Coronary artery (tissue), 2 donors: ENCODE measurements around the gene WDR18.

Experiments used
- DNase-seq: peaks from one replicate; pipeline ENCODE4 v3.0.0-alpha.2; 2017; ENCODE audit warnings: low spot score
- H3K27ac ChIP-seq, 2 donors: fragments of 200-600 bp; sonication (generic); one replicate each; pipeline ENCODE4 v1.5.1; 2016 to 2019
- H3K4me3 ChIP-seq: fragments of 200-600 bp; sonication (generic); 2 replicates; pipeline ENCODE4 v1.5.1; 2016; ENCODE audit warnings: mild to moderate bottlenecking, moderate library complexity
- TF ChIP-seq, protein P1 (sequence below): fragments of 200-600 bp; sonication (generic); IDR thresholded peaks from one replicate; pipeline ENCODE4 v1.5.1; 2019; ENCODE audit warnings: antibody characterized with exemption

The WDR18 gene

DNA sequence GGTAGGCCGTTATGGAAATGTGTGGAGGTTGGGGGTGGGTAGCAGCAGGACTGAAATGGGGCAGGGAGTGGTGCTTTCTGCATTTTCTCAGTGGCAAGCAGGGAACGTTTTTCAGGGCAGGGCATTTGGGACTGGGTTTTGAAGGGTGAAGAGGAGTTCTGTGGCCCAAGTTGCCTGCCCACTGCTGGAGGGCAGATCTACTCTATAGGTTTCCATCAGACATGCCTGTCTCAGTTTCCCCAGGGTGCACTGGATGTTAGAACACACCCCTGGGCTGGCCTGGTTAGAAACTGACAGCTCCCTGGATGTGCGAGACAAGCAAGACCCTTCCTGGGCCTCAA, 15.2 kb downstream of the WDR18 start:
- H3K27ac ChIP-seq = no peak overlapping the region
- no peak for DNase-seq
- no peak overlapping the region for H3K4me3 ChIP-seq
- TF ChIP-seq, protein P1, sequence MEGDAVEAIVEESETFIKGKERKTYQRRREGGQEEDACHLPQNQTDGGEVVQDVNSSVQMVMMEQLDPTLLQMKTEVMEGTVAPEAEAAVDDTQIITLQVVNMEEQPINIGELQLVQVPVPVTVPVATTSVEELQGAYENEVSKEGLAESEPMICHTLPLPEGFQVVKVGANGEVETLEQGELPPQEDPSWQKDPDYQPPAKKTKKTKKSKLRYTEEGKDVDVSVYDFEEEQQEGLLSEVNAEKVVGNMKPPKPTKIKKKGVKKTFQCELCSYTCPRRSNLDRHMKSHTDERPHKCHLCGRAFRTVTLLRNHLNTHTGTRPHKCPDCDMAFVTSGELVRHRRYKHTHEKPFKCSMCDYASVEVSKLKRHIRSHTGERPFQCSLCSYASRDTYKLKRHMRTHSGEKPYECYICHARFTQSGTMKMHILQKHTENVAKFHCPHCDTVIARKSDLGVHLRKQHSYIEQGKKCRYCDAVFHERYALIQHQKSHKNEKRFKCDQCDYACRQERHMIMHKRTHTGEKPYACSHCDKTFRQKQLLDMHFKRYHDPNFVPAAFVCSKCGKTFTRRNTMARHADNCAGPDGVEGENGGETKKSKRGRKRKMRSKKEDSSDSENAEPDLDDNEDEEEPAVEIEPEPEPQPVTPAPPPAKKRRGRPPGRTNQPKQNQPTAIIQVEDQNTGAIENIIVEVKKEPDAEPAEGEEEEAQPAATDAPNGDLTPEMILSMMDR = no peak

DNA sequence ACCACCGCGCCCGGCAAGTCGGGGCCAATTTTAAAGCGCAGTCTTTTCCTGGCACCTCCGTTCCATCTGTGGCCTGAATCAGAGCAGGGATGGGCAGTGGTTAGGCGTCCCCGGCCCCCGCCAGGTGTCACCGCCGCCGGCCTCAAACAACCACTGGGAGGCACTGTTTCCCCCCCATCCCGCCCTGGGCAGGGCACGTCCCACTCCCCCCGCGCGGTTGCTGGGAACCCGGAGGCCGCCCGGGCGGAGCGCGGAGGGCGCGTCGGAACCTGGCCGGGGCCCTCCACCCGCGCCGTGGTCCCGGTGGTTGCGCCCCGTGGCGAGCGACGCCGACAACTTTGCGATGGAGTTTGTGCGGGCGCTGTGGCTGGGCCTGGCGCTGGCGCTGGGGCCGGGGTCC, 15.9 kb downstream of the WDR18 start, which contains the start of gene GRIN3B:
TSS of gene GRIN3B (plus strand) at position 325 of the 400 bp plus-strand sequence. CDS start at position 344, 19 bp downstream.
- no peak within 1 kb of the TSS for H3K27ac ChIP-seq
- TF ChIP-seq, protein P1 = peak; percentile 14
- H3K4me3 ChIP-seq = peak within 1 kb of the TSS; percentile 65
- no peak for DNase-seq

- TF ChIP-seq, protein P1 = no peak
- Histone ChIP-seq H3K4me3 (peak overlapping the region; percentile 65), H3K27ac (no peak overlapping the region)
- DNase-seq = no peak
Observed at GRCh38 chr19:1000591-1001537, 16.7 kb downstream of the WDR18 start.

- H3K27ac ChIP-seq = no peak overlapping the region
- DNase-seq = no peak
- peak overlapping the region; percentile 42 for H3K4me3 ChIP-seq
- TF ChIP-seq, protein P1 = peak; percentile 99
Observed at GRCh38 chr19:1001538-1002166, 17.5 kb downstream of the WDR18 start.

DNA sequence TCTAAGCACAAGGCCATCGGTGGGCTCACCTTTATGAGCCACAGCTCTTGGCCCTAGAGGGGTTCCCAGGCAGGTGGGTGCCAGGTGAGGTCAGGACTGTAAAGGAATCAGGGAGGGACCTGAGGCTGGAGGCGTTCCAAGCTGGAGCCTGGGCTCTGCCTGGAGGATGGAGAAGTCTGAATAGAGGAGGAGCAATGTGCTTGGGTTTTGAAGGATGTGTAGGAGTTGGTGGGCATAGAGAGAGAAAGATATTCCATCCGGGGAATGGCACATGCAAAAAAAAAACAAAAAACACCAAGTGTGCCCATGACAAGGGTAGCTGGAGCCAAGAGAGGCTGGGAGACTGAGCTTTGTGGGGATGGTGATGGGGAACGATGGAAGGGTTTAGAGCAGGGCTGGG, 18.5 kb downstream of the WDR18 start:
- DNase-seq = no peak
- TF ChIP-seq, protein P1 = no peak
- H3K27ac ChIP-seq = no peak overlapping the region

GRCh38 chr19:1003283-1003682, 19.1 kb downstream of the WDR18 start:
- no peak overlapping the region for H3K27ac ChIP-seq
- no peak for DNase-seq
- TF ChIP-seq, protein P1 = no peak
- no peak overlapping the region for H3K4me3 ChIP-seq

More for the DNA sequence above, 18.5 kb downstream of the WDR18 start:
- no peak overlapping the region for H3K4me3 ChIP-seq
